Measurements from ENCODE around the gene UCN2.

The UCN2 gene

DNA sequence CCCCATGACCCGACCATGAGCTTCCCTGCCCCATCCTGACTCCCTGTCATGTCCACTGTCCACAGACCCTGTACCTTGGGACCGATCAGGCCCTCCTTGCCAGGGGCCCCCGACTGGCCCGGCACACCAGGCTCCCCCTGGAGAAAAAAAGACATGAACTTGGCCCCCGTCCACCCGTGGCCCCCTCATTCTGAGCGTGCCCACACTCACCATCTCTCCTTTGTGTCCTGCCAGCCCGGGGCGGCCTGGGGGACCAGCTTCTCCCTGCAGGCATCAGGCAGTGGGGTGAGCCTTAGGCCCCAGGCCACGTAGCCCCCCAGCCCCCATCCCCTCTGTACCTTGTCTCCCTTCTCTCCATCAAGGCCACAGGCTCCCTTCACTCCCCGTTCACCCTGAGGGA, 3.9 kb upstream of the UCN2 start:
- Histone ChIP-seq H3K9me3 (ENCODE audit: control insufficient read depth, low read length) (no peaks in the 10 kb centered on the region), H3K4me1 (ENCODE audit: control insufficient read depth, insufficient read depth, low read length) (peaks cover 9% of the 10 kb centered on the region), H3K9ac (ENCODE audit: low read length) (no peak overlapping the region), H3K4me3 (ENCODE audit: low read length) (no peak overlapping the region), H3K27me3 (replicated peaks; ENCODE audit: control insufficient read depth, insufficient read depth, low read length) (no peaks in the 10 kb centered on the region), H3K36me3 (ENCODE audit: control insufficient read depth, insufficient read depth, low read length, severe bottlenecking) (no peaks in the 10 kb centered on the region)
- DNase-seq (ENCODE audit: low read depth): no peak

DNA sequence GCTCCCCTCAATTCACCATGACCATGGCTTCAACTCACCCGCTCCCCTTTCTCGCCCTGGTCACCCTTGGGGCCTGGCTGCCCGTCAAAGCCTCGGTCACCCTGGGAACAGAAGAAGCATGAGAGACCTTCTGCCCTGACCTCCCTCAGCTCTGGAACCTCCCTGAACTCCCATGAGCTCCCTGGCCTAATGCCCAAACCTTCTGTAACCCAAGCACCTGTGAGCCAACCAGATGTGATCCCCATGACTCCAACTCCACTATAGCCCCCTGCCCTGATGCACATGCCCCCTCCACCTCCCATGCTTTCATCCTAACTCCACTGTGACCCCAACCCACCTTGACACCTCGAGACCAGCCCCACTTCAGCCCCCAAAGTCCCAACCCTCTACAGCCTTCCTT, 3.5 kb upstream of the UCN2 start:
- no peaks in the 10 kb centered on the region for H3K36me3 ChIP-seq (ENCODE audit: control insufficient read depth, insufficient read depth, low read length, severe bottlenecking)
- no peak overlapping the region for H3K4me3 ChIP-seq (ENCODE audit: low read length)
- DNase-seq (ENCODE audit: low read depth): no peak
- peaks cover 9% of the 10 kb centered on the region for H3K4me1 ChIP-seq (ENCODE audit: control insufficient read depth, insufficient read depth, low read length)
- no peak overlapping the region for H3K9ac ChIP-seq (ENCODE audit: low read length)
- H3K27me3 ChIP-seq (replicated peaks; ENCODE audit: control insufficient read depth, insufficient read depth, low read length): no peaks in the 10 kb centered on the region
- H3K9me3 ChIP-seq (ENCODE audit: control insufficient read depth, low read length): no peaks in the 10 kb centered on the region

DNA sequence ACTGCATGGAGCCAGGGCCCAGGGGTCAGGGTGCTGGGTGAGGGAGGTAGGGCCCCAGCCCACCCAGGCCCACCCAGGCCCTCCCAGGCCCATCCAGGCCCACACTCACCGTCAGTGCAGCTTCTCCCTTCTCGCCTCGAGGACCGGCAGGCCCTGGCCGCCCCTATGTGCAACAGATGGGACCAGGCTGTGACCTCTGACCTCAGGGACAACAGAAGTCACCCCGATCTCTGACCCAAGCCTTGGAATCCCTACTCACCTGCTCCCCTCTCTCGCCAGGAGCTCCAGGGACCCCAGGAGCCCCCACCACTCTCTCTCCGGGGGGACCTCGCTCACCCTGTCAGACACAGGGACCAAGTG, 2.8 kb upstream of the UCN2 start:
- Histone ChIP-seq H3K27me3 (replicated peaks; ENCODE audit: control insufficient read depth, insufficient read depth, low read length) (no peaks in the 10 kb centered on the region), H3K36me3 (ENCODE audit: control insufficient read depth, insufficient read depth, low read length, severe bottlenecking) (no peaks in the 10 kb centered on the region), H3K4me3 (ENCODE audit: low read length) (no peak overlapping the region), H3K9me3 (ENCODE audit: control insufficient read depth, low read length) (no peaks in the 10 kb centered on the region), H3K4me1 (ENCODE audit: control insufficient read depth, insufficient read depth, low read length) (peaks cover 9% of the 10 kb centered on the region), H3K9ac (ENCODE audit: low read length) (no peak overlapping the region)
- DNase-seq (ENCODE audit: low read depth): no peak

DNA sequence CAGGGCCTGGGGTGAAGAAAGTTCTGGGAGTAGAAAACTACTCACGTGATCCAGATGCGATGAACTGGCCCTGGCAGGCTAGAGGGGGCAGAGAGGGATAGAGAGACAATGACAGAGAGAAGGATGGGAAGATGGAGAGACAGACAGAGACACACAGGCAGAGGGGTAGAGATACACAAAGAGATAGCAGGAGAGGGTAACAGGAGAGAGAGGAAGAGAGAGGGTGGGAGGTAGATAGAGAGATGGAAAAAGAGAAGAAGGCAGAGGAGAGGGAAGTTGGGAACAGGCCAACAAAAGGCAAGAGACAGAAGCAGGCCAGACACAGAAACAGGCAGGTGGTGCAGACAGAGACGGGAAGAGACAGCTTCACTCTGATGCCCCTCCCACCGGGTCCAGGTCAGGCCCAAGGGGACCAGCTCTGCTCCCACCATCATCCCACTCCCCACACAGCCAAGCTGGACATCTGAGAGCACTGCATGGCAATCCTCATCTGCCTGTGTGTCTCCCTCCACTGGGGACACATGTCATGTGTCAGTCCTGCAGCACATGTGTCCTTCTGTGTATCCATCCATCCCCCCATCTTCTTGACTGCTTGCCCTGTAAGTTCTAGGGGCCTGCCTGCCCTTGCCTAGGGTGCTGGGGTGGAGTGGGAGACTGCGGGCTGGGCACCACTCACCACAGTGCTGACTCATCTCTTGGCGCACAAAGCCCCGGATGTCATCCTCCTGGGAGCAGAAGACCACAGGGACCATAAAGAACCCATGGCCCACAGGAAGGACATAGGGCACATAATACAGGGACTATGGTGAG, 2.2 kb upstream of the UCN2 start:
- H3K36me3 ChIP-seq (ENCODE audit: control insufficient read depth, insufficient read depth, low read length, severe bottlenecking): no peaks in the 10 kb centered on the region
- DNase-seq (ENCODE audit: low read depth): peak; percentile 68
- no peak overlapping the region for H3K4me3 ChIP-seq (ENCODE audit: low read length)
- H3K4me1 ChIP-seq (ENCODE audit: control insufficient read depth, insufficient read depth, low read length): peaks cover 10% of the 10 kb centered on the region
- no peaks in the 10 kb centered on the region for H3K27me3 ChIP-seq (replicated peaks; ENCODE audit: control insufficient read depth, insufficient read depth, low read length)
- no peak overlapping the region for H3K9ac ChIP-seq (ENCODE audit: low read length)
- H3K9me3 ChIP-seq (ENCODE audit: control insufficient read depth, low read length): no peaks in the 10 kb centered on the region

DNA sequence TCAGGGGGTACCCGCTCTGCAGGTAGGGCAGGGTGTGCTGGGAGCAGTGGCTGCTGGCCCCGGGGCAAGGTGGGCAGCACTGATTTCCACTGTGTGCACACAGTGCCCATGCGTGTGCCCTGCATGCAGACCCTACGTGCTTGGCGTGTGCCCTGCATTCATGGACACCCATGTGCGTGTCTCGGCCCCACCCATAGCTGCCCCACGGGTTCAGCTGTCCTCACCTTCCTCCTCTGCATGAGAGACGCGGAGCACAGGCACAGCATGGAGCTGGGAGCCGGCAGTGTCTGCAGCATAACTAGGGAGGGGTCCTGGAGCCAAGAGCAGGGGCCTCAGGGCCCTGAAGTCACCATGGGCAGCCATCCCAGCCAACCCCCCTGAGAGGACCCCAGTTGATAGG, 1.6 kb upstream of the UCN2 start:
- Histone ChIP-seq H3K36me3 (ENCODE audit: control insufficient read depth, insufficient read depth, low read length, severe bottlenecking) (no peaks in the 10 kb centered on the region), H3K4me3 (ENCODE audit: low read length) (no peak overlapping the region), H3K27me3 (replicated peaks; ENCODE audit: control insufficient read depth, insufficient read depth, low read length) (no peaks in the 10 kb centered on the region), H3K9ac (ENCODE audit: low read length) (no peak overlapping the region), H3K9me3 (ENCODE audit: control insufficient read depth, low read length) (no peaks in the 10 kb centered on the region), H3K4me1 (ENCODE audit: control insufficient read depth, insufficient read depth, low read length) (peaks cover 16% of the 10 kb centered on the region)
- no peak for DNase-seq (ENCODE audit: low read depth)

DNA sequence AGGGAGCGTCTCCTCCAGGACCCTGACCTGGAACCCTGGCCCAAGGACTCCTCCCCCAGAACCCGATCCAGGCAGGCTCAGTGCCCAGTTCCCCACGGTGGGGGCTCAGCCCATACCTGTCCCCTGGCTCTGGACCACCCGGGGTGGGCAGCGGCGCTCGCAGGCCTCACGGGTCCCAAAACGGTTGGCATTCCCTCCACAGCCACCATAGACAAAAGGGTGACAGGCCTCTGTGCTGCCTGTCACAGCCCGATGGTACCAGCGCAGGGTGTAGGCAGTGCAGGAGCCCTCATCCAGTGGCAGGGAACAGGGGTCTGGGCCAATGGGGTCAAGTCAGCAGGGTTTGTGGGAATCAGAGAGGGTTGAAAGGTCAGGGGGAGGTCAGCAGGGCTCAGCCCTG, 1.1 kb upstream of the UCN2 start:
- H3K4me3 ChIP-seq (ENCODE audit: low read length): no peak overlapping the region
- H3K36me3 ChIP-seq (ENCODE audit: control insufficient read depth, insufficient read depth, low read length, severe bottlenecking): no peaks in the 10 kb centered on the region
- H3K27me3 ChIP-seq (replicated peaks; ENCODE audit: control insufficient read depth, insufficient read depth, low read length): no peaks in the 10 kb centered on the region
- peaks cover 19% of the 10 kb centered on the region for H3K4me1 ChIP-seq (ENCODE audit: control insufficient read depth, insufficient read depth, low read length)
- H3K9me3 ChIP-seq (ENCODE audit: control insufficient read depth, low read length): no peaks in the 10 kb centered on the region
- no peak overlapping the region for H3K9ac ChIP-seq (ENCODE audit: low read length)
- DNase-seq (ENCODE audit: low read depth): no peak

DNA sequence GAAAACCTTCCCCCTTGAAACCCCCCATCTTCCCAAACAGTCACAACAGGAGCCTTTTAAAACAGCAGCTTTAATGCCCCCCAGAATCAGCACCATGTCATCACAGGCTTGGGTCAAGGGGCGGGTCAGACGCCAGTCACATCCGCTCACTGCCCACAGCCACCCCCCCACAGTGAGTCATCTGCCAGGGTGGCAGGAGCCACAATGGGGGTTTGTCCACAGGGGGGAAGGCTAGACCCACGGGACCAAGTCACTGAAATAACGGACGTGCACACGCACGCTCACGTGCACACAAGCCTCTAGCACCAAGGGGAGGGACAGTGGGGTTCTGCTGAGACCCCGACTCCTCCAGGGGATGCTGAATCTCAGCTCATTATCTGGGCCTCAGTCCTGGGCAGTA, 441 bp upstream of the UCN2 start:
- Histone ChIP-seq H3K9ac (ENCODE audit: low read length) (no peak overlapping the region), H3K4me3 (ENCODE audit: low read length) (no peak overlapping the region), H3K9me3 (ENCODE audit: control insufficient read depth, low read length) (no peaks in the 10 kb centered on the region), H3K36me3 (ENCODE audit: control insufficient read depth, insufficient read depth, low read length, severe bottlenecking) (no peaks in the 10 kb centered on the region), H3K4me1 (ENCODE audit: control insufficient read depth, insufficient read depth, low read length) (peaks cover 19% of the 10 kb centered on the region), H3K27me3 (replicated peaks; ENCODE audit: control insufficient read depth, insufficient read depth, low read length) (no peaks in the 10 kb centered on the region)
- DNase-seq (ENCODE audit: low read depth): peak; percentile 66

DNA sequence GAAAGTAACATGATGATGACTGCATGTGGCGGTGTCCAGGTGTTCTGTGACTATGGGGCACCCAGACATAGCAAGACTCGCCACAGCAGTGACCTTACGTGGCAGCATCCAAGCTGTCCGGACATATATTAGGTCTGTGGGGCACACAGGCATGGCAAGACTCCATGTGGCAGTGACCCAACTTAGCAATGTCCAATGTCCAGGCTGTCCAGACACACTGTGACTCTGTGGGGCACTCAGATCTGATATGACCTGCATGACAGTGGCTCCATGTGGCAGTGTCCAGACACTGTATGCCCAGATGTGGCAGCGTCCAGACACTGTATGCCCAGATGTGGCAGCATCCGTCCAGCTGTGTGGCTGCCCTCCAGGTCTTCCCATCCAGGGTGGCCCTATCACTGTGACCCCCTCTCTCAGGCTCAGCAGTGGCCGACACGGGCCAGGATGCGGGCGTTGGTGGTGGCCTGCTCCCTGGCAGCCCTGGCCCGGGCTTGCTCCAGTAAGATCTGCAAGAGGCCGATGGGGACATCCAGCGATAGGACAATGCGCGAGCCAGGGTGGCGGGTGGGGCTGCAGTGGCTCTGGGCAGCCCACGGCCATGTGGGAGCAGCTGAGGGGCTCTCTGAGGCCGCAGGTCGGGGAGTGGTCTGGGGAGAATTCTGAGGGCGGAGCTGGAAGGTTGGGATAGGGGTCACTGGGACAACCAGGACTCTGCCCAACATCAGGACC, 1.1 kb downstream of the UCN2 start:
- no peak for DNase-seq (ENCODE audit: low read depth)
- no peaks in the 10 kb centered on the region for H3K36me3 ChIP-seq (ENCODE audit: control insufficient read depth, insufficient read depth, low read length, severe bottlenecking)
- H3K9me3 ChIP-seq (ENCODE audit: control insufficient read depth, low read length): no peaks in the 10 kb centered on the region
- no peak overlapping the region for H3K9ac ChIP-seq (ENCODE audit: low read length)
- H3K4me1 ChIP-seq (ENCODE audit: control insufficient read depth, insufficient read depth, low read length): peaks cover 21% of the 10 kb centered on the region
- H3K27me3 ChIP-seq (replicated peaks; ENCODE audit: control insufficient read depth, insufficient read depth, low read length): no peaks in the 10 kb centered on the region
- H3K4me3 ChIP-seq (ENCODE audit: low read length): no peak overlapping the region

DNA sequence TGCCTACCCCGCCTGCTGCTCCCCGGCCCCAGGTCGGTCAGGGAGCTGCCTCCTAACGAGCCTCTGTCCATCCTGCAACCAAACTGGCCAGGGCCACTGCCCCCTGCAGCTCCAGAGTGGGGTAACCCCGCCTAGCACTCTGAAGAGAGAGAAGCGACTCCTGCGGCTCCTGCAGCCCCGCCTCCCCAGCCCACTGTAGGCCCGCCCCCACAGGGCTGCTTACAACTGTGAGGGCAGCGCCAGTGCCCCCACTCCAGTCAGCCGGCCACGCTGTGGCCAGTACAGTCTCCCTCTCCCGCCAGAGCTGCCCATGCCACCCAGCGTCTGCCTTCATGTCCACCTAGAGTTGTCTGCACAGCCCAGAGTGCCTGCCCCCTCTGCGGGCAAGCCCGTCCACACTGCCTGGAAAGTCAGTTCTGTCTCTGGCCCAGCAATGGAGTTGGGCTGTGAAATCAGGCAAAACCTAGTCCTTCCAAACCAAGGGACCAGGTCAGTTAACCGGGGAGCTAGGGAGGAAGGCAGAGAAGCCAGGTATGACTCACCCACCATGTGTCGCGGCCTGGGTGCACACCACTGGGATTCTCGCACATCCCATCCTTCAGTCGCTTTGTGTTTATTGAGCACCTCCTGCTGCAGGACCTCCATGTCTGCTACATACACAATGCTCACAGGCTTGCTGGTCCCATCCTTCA, 2.4 kb downstream of the UCN2 start:
- no peaks in the 10 kb centered on the region for H3K9me3 ChIP-seq (ENCODE audit: control insufficient read depth, low read length)
- H3K9ac ChIP-seq (ENCODE audit: low read length): no peak overlapping the region
- DNase-seq (ENCODE audit: low read depth): peak; percentile 57
- peaks cover 27% of the 10 kb centered on the region for H3K4me1 ChIP-seq (ENCODE audit: control insufficient read depth, insufficient read depth, low read length)
- H3K36me3 ChIP-seq (ENCODE audit: control insufficient read depth, insufficient read depth, low read length, severe bottlenecking): no peaks in the 10 kb centered on the region
- no peaks in the 10 kb centered on the region for H3K27me3 ChIP-seq (replicated peaks; ENCODE audit: control insufficient read depth, insufficient read depth, low read length)
- no peak overlapping the region for H3K4me3 ChIP-seq (ENCODE audit: low read length)

DNA sequence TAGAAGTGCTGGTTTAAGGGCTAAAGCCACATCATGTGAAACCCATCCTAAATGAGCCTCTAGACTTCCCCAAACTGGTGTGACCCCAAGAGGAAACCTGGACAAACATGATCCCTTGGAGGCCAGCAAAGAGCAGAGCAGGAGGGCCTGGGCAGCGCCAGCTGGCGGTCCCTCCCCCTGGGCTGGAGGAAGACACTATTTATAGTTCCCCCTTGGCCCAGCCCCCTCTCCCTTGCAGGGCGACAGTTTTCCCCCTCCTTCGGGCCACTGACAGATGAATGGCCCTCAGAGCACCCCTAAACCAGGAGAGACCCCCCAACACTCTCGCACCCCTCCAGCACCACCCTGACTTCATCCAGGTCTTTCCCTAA, 2.9 kb downstream of the UCN2 start:
- no peak overlapping the region for H3K4me3 ChIP-seq (ENCODE audit: low read length)
- H3K9ac ChIP-seq (ENCODE audit: low read length): peak overlapping the region; percentile 14
- no peaks in the 10 kb centered on the region for H3K9me3 ChIP-seq (ENCODE audit: control insufficient read depth, low read length)
- DNase-seq (ENCODE audit: low read depth): peak; percentile 23
- peaks cover 23% of the 10 kb centered on the region for H3K4me1 ChIP-seq (ENCODE audit: control insufficient read depth, insufficient read depth, low read length)
- no peaks in the 10 kb centered on the region for H3K36me3 ChIP-seq (ENCODE audit: control insufficient read depth, insufficient read depth, low read length, severe bottlenecking)
- H3K27me3 ChIP-seq (replicated peaks; ENCODE audit: control insufficient read depth, insufficient read depth, low read length): no peaks in the 10 kb centered on the region

DNA sequence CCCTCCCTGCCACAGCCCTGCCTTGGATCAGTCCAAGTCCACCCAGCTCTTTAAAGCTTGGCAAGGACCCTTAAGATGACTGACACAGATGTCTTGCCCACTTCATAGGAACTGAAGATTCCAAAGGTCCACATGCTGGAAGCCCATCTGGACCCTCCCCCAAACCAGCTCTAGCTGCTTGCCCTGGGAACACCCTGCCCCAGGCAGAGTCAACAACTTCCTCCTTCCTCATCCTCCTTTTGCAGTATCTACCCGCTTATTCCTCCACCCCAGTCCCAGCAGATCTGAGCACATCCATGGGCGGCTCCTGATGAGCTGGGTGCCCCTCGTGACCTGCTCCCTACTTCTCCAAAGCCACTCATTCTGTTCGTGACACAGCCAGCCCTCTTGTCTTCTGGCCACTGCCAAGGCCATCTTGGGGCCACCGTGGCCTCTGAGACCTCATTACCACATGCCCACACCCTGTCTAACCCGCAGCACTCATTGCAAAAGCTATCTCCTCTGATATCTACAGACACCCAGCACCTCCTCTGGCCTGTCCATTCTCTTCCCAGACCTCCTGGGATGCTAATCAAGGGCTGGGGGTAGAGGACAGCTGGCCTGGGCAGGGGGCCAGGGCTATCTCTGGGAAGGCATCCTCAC, 5.0 kb downstream of the UCN2 start:
- Histone ChIP-seq H3K9ac (ENCODE audit: low read length) (no peak overlapping the region), H3K36me3 (ENCODE audit: control insufficient read depth, insufficient read depth, low read length, severe bottlenecking) (no peaks in the 10 kb centered on the region), H3K4me1 (ENCODE audit: control insufficient read depth, insufficient read depth, low read length) (peaks cover 18% of the 10 kb centered on the region), H3K4me3 (ENCODE audit: low read length) (no peak overlapping the region), H3K27me3 (replicated peaks; ENCODE audit: control insufficient read depth, insufficient read depth, low read length) (no peaks in the 10 kb centered on the region), H3K9me3 (ENCODE audit: control insufficient read depth, low read length) (no peaks in the 10 kb centered on the region)
- no peak for DNase-seq (ENCODE audit: low read depth)

Data from adipocyte (in vitro differentiated cells).